ENCODE results near the gene LRRC40.

Gene LRRC40

DNA sequence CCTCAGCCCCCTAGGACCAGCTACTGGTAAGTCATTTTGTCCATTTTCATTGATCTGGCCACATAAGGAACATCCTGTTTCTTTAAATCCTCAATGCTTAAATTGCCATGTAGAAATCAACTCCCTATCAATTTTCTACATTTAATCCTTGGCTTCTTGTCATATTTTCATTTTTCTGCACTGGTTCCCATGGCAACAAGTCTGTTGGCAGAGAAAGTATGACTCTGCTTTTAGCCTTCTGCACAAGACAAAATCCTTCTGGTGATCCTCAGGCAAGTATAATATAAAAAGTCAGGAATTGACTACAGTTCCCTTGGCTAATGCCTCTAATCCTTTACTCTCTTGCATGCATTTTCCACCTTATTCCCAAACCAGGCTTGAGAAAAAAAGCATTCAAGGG, 65.0 kb downstream of the LRRC40 start:
- in situ Hi-C loops (cut with HindIII; ENCODE audit: low sequenced_read_pairs) = loop anchor here (25.0 kb wide), 1 partner anchor 372 kb away; no protein-coding TSS in a partner anchor

DNA sequence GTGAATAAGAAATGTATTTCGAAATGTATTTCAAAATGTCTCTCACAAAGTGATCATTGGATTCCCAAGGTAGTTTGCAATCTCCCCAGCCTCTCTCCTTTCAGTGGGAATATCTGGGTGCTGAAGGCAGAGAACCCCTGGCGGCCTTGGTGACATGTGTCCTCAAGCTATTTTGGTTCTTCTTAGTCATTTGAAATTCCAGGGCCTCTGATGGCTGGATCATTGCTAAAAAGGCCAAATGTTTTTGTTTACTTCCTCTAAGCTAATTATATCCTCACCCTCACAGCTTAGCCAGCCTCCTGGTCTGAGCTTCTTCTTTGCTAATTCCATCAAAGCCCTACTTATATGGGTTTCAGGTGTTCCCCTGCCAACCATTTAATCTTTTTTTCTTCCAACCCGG, 71.2 kb downstream of the LRRC40 start:
- in situ Hi-C loops (cut with HindIII; ENCODE audit: low sequenced_read_pairs) = loop anchor here (25.0 kb wide), 1 partner anchor 378 kb away; no protein-coding TSS in a partner anchor

DNA sequence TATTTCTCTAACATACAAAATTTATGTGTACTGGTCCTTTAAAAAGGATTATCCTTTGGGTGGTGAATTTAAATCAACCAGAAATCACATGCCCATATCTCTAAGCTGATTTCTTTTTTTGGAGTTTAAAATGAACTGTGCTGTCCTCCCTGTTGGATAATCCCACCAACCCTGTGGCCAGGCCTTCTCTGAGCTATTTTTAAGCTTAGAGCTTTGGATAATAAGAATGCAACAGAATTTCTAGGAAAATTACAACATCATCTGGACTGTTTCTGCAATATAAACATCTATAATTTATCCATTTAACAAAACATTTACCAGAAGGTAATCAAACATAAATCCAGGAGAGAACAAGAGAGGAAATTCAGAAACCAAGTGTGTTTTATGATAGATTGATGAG, 88.3 kb downstream of the LRRC40 start:
- in situ Hi-C loops (cut with HindIII; ENCODE audit: low sequenced_read_pairs) = no loop called here

DNA sequence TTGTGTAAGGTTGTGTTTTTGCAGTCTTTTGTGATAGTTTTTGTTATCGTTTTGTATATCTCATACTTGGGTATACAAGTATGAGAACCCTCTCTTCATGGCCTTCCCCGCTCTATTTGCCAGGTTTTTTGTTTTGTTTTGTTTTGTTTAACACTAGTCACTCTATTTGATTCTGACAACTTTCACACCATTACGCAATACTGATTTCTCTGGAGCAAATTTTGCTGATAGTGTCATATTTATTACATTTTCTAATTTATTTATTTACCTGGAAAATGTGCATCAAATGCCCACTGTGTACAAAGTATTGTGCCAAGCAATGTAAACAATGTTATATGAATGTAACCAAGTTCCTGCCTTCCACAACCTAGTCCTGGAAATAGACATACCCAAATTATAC, 90.1 kb downstream of the LRRC40 start:
- in situ Hi-C loops (cut with HindIII; ENCODE audit: low sequenced_read_pairs) = no loop called here

DNA sequence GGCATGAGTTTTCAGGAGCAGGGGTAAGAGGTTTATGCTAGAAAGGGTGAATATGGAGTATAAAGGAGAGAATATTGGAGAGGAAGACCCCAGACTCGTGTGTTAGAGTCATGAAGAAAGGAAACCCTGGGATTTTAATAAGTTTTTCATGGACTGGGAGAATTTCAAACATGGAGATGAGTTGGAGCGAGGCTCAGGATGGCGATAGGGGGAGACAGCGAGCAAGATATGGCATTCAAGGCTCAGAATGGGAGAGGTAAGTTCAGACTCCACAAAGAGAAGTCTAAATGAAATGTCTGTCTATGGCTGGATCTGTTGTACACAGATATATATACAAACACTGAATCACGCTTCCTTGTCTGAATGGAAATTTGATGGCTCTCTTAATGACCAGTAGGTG, 92.5 kb downstream of the LRRC40 start:
- in situ Hi-C loops (cut with HindIII; ENCODE audit: low sequenced_read_pairs) = no loop called here

DNA sequence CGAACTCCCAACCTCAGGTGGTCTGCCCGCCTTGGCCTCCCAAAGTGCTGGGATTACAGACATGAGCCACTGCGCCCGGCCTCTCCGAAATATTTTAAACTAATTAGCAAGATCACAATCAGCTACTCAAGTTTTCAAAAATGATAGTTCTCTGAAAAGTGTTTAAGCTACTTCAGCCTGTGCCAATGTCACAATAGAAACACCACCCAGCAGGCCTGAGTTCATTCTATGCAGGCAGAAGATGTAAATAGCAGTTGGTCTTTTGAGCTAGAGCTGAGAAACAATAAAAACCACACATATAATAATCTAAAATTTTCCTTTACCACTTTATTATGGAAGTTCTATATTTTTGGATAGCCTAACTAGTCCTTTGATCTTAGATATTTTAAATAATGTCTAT, 96.1 kb downstream of the LRRC40 start:
- in situ Hi-C loops (cut with HindIII; ENCODE audit: low sequenced_read_pairs) = no loop called here

DNA sequence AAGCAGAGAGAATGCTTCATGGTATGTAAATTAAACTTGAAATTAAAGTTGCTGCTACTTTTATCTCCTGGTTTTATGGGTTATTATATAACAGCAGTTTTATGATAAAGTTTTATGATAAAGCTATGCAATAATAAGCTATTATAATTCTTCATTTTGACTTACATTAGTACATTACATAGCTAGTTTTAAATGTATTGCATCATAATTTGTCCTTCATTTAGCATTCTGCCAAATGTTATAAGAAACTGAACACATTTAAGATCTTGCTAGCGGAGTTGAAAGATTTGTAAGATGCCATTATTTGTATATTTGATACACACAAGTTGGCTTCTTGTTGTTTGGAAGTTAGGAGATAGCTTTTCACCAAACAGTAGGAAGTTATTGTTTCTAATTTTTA, 101.6 kb downstream of the LRRC40 start:
- in situ Hi-C loops (cut with HindIII; ENCODE audit: low sequenced_read_pairs) = no loop called here

DNA sequence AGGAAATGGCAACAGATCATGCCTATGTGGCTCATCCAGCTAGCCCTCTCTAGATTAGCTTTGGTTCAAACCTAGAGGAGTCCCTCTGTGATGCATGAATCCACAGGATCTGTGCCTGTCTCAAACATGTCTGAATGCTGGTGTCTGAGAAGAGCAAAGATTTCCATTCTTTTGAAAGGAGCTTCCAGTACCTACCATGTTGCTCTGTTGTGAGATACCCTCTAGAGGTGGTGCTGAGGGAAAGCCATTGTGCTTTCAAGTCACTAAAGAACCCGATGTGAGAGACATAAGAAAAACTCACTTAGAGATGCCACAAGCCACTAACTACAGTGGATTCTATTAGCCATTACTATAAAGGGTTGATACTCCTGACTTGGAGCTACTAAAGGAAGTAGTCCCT, 103.6 kb downstream of the LRRC40 start:
- in situ Hi-C loops (cut with HindIII; ENCODE audit: low sequenced_read_pairs) = no loop called here

DNA sequence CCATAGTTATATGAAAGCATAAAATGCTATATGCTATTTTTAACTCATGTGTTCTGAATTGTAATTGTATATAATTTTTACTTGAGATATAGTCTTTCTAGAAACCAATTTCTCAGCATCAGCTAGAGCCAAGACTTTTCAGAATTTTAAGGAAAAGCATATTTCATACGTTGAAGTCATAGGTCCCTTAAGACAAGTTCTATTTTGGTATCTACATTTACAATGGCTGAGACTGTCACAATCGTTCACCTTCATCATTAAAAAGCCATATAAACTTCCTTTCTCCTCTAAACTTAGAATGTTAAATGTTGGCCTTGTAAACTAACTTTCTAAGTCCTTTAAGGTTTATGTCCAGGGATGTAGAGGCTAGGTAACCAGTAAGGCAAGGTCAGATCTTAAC, 104.1 kb downstream of the LRRC40 start:
- in situ Hi-C loops (cut with HindIII; ENCODE audit: low sequenced_read_pairs) = no loop called here

Data from DLD1 (cell line).